ENCODE measurements around the gene PDE9A.
A peak's percentile ranks its signal among the peaks of the same experiment; 100 is the strongest.

Gene PDE9A

GRCh38 chr21:42673633-42674328 lies 20.4 kb downstream of the PDE9A start:
- DNase-seq: no peak

GRCh38 chr21:42674351-42674940 lies 21.0 kb downstream of the PDE9A start:
- peak; percentile 21 for DNase-seq

- DNase-seq: no peak
Observed at GRCh38 chr21:42675403-42675802, 22.0 kb downstream of the PDE9A start.

- DNase-seq: no peak
Observed at GRCh38 chr21:42676808-42677207, 23.4 kb downstream of the PDE9A start.

GRCh38 chr21:42677339-42678321 lies 24.2 kb downstream of the PDE9A start:
- DNase-seq: peak; percentile 69

- no peak for DNase-seq
Observed at GRCh38 chr21:42678618-42679295, 25.3 kb downstream of the PDE9A start.

GRCh38 chr21:42679319-42680057 lies 26.1 kb downstream of the PDE9A start:
- no peak for DNase-seq

- DNase-seq: no peak
Observed at GRCh38 chr21:42680058-42680330, 26.6 kb downstream of the PDE9A start.

GRCh38 chr21:42680429-42680828 lies 27.0 kb downstream of the PDE9A start:
- no peak for DNase-seq

GRCh38 chr21:42681296-42682206 lies 28.1 kb downstream of the PDE9A start:
- DNase-seq: no peak

- no peak for DNase-seq
Observed at GRCh38 chr21:42682661-42683210, 29.3 kb downstream of the PDE9A start.

GRCh38 chr21:42683371-42684108 lies 30.1 kb downstream of the PDE9A start:
- no peak for DNase-seq

- DNase-seq: peak; percentile 10
Observed at GRCh38 chr21:42684109-42684916, 30.9 kb downstream of the PDE9A start.

- no peak for DNase-seq
Observed at GRCh38 chr21:42685036-42685435, 31.6 kb downstream of the PDE9A start.

GRCh38 chr21:42685954-42686500 lies 32.6 kb downstream of the PDE9A start:
- no peak for DNase-seq

- no peak for DNase-seq
Observed at GRCh38 chr21:42687796-42688195, 34.4 kb downstream of the PDE9A start.

- DNase-seq: no peak
Observed at GRCh38 chr21:42688226-42688840, 34.9 kb downstream of the PDE9A start.

GRCh38 chr21:42688841-42689371 lies 35.5 kb downstream of the PDE9A start:
- DNase-seq: no peak
